Stimulated activated CD4-positive, alpha-beta T cell treated with anti-CD3 and anti-CD28 coated beads, Interleukin-1b, Interleukin-23, amount 100 ng/mL, for 24 hours (primary cell): Measurements from ENCODE around the gene RGS6.

Experiments
- DNase-seq, 4 experiments: peaks; one replicate each; pipeline ENCODE4 v3.0.0-alpha.2; 2020; ENCODE audit warnings: low read depth in 4 of 4, low spot score in 1 of 4

The RGS6 gene

DNA sequence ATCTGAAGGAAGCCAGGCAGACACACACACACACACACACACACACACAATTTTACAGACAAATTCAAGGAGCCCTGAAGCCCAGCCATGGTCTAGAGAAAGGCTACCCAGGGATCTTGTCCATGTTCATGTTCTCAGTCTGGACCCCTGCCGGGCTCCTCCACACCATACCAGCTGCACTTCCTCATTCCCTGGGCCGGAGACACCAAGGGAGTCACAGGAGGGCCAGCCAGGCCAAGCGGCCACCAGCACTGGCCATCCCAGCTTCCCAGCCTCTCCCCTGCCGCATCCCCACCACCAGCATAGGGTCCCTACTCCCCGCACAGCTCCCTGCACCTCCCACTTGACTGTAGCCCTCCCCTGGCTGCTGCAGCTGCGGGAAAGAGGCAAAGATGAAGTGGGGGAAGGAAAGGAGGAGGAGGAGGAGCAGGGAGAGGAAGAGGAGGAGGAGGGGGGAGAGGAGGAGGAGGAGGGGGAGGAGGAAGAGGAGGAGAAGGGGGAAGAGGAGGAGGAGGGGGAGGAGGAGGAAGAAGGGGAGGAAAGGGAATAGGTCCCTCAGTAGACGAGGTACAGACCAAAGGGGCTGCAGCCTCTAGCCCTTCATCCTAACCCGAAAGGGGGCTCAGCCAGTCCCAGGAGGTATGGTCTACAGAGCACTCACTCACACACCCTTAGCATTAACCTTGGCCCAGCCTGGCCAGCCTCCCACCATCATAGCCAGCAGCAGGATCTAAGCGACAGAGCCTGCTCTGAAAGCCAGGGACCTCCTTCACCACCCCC is 668.5 kb downstream of the RGS6 start:
- DNase-seq = no peak

DNA sequence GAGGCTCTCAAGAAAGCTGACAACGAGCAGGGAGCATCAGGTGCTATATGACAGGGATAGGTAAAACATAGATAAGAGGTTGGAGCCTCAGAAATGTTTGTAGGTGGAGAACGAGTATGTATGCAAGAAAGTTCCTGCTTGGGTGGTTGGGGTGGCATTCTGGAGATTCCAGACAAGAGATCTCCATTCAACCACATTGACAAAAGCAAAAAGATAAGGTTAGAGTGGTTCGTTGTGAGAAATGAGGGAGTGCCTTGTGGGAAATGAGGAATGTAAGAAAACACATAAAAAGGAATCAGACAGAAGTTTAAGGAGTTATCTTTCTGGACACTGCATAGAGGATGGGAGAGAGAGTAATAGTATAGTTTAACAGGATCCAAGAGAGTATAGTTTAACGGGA is 671.4 kb downstream of the RGS6 start:
- no peak for DNase-seq

DNA sequence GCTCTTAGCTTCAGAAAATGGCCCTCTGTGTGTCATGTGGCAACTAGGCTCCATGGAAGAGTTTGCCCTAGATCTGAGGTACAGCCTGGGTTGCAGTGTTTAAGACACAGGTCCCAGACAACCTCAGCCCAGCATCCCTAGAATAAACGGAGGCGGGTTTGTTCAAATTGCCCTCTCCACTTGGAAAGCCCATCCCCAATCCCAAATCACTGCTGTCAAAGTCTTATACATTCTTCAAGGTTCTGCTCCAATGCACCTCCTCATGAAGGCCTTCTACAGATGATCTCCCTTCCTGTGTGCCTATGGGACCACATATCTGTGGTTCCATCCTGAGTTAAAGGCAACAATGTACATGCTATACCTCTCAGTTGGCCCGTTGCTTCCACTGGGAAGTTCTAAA is 671.9 kb downstream of the RGS6 start:
- no peak for DNase-seq

DNA sequence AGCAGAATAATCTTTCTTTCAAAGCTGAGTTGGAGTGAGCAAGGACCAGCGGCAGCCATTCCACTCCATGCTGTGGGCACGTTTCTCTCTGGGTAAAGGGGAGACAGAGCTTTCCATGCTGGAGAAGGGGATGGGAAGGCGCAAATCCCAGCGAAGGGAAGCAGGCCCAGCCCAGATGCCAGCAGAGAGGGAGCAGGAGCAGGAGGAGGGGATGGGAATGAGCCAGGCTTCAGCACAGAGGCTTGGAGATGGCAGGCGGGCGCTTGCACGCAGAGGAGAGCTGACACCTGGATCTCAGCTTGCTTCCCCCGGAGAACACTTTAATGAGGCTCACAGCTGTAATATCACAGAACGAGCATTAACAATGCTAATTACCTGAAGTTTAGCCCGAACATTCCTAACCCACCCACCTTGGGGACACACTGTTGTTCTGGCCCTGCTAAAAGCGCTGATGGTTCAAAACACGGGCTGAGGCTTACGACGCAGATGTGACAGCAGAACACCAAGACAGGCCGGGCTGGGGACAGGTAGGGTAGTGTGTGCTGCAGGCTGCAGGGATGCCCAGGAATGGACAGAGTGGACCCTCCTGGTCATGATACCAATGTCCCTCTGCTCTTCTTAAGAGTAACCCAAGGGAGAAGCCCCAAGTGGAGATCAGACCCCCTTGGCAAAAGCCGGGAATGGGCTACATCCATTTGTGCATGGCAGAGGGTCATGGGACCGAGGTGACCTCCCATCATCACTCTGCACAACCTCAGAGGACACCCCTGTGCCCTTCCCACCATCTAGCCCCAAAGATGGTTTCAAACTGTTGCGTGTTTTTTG is 673.1 kb downstream of the RGS6 start:
- no peak for DNase-seq

DNA sequence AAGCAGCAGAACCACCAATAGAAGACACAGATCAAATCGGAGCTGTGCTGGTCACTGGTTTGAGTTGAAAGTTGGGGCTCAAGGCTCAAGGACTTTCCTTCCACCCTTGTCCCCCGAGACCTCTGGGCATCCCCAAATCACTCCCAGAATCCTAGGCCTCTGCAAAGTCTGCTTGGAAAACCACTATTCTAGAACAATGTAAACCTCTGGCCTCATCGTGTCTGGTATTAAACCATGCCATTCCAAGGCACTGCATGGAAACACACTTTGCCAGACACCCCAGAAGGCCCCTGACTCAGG is 673.6 kb downstream of the RGS6 start:
- no peak for DNase-seq

DNA sequence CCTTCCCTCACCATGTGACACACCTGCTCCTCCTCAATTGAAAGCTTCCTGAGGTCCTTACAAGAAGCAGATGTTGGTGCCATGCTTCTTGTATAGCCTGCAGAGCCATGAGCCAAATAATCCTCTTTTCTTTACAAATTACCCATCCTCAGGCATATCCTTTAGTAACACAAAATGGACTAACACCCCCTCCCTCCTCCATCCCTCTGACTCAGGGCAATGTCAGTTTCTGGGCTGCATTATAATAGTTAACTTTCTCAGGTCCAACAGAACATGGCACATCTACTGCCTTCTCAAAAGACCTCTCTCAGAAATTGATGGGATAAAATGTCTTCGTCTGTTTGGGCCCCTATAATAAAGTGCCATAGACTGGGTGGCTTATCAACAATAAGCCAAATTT is 674.6 kb downstream of the RGS6 start:
- no peak for DNase-seq

DNA sequence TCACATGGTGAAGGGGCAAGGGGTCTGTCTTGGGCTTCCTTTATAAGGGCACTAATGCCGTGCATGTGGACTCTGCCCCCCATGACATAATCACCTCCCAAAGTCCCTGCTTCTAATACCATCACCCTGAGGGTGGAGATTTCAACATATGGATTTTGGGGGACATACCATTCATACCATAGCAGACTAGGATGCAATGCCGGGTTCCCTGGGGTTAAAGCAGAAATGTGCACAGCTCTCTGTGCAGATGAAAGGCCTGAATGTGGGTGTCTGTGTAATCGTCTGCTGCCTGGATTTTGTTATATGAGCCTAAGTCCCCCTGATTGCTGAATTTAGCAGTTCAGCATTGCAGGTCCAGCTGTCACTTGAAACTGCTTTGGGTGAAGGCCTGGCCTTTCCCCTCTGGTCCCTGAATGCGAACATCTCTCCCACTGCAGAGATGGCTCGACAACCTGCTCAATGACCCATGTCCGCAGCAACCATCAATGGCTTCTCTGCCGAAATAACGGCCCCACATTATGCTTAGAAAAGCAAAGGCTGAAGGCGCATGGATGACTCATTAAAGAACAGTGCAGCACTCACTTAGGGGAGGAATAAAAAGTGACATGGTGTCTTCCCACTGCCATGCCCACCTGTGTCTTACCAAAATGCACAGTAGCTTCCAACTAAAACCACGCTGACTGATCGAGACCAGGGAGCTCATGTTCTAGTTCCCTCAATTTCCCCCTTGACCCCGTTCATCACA is 675.3 kb downstream of the RGS6 start:
- no peak for DNase-seq

DNA sequence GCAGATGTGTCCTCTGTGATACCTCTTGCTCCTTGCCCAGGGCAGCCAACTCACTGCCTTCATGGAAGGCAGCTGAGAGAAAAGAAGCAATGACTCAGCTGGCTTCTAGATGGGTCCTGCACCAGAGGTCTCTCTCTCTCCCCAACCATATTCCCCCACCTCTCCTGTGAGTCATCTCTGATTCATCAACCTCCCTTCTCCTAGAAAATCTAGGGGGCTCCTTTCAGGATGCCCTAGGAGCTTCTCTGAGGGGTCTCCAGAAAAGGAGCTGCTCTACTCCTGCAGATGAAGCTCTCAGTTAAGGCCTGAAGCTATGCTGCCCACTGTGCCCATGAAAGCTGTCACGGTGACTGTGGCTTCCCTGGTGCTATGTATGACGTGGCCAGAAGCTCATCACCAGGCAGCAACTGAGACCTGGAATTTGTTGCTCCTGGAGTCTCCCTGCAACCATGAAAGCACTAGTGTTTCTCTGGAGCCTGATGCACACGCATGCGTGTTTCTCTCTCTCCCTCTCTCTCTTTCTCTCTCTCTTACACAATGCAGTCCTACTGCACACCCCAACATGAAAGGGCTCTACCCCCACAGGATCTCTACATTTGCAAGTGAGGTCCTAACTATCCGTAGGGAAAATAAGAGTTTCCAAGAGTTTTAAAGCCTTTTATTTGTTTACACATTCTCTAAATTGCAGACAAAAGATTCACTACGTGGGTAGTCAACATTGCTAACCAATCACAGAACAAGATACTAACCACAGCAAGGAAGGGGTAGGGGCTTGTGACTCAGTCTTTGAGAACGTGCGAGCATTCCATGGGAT is 676.4 kb downstream of the RGS6 start:
- no peak for DNase-seq

DNA sequence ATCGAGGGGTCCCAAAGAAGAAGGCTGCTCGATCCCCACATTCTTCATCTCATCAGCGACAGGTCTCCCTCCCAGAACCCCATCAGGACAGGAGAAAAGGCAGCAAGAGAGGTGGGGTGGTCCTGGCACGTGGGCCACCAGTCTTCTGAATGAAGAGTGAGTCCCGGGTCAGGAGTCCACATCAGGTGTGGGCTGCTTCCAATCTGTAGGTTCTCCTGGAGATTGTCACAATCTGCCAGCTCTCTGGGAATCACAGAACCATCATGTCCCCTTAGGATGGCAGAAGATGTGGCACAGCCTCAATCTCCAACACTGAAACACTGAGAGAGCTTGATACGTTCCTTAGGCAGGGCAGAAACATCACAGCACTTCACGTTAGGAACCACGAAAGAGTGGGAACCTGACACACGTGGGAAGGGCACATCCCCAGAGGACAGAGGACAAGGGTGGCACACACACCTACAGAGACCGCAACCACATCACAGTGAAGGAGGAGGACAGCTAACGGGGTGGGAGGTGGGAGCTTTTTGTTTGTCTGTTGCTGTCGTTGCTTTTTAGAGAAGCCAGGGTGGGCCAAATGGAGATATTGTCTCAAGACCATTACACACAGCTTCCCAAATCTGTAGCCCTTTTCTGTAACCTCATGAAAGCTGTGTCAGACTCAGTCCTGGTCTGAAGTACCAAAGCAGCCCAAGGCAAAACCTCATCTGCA is 677.1 kb downstream of the RGS6 start:
- no peak for DNase-seq

DNA sequence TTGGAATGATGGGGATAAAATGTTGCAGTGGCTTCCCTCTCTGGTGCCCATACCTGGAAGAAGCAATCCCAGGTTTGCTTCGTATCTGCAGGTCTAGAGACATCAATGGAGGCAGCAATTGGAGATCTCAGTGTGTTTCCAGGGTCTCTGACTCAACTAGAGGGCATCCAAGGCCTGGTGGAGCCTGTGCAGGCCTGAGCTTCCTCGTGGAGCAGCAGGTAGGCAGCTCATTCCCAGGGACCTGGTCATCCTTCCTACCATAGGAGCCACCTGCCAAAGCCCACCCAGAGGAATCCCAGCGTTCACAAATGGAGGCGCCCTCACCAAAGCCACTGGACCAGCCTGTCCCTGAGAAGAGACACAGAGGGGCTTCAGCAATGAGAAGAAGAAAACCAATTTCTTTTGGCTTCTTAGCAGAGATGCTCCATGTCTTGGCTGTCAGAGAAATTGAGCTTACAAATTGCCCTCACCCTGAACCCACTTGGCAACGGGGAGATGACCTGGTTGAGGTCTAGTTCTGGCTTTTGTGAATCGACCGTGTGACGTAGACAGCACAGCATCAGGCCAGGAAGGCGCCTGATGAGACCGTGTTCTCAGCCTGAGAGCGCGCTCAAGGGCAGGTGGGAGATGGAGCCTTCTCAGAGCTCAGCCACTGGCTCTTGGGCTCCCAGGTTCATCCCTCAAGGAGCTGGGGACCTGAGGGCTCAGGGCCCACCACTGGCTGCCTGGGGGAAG is 678.0 kb downstream of the RGS6 start:
- DNase-seq = no peak

DNA sequence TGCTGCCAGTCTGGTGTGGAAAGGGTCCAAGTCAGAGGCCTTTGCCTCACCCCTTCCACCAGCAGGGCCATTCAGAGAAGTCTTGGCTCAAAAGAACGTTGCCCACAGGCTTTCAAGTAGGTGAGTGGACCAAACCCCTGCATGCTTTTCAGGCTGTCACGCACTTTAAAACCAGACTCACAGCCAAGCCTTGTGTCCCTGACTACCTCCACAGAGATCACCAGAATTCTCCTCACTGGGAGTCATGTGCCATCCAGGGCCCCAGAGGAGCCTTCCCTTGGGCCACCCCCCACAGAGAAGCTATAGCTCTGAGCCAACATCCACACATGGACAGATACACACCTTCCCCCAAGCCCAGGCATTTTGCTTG is 678.6 kb downstream of the RGS6 start:
- no peak for DNase-seq

DNA sequence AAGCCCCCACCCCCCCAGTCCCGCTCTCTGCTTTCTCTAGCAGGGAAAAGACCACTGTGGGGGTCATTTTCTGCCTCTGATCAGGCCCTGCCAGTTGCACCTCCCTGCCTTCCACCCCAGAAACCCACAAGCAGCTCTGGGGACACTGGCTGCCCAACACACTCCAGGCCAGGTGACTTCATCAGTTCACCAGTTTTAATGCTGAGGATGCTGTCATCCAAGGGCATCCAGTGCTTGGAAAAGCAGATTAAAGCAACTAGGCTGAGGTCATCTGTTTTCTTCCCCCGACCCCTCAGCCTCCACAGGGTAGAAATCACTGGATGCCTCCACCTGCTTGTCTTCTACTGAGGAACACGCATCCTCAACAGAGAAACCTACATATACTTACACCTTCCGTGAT is 679.3 kb downstream of the RGS6 start:
- DNase-seq = no peak

DNA sequence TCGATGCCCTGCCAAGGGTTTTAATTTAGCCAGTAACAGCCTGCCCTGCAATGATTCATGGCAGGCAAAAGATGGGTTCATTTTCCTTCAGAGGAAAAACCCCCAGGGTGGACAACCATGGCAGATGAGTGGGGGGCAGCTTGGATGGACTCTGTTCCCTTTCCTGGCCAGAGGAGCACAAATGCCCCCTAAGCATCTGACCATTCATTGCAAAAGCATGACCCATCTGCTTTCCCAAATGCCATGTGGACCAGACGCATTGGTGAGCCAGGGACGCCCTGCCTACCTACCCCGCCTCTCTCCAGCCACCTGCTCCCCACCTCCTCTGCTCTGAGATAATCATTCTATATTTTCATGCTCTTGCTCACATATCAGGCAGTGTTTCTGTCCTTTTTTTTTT is 679.8 kb downstream of the RGS6 start:
- DNase-seq = no peak

DNA sequence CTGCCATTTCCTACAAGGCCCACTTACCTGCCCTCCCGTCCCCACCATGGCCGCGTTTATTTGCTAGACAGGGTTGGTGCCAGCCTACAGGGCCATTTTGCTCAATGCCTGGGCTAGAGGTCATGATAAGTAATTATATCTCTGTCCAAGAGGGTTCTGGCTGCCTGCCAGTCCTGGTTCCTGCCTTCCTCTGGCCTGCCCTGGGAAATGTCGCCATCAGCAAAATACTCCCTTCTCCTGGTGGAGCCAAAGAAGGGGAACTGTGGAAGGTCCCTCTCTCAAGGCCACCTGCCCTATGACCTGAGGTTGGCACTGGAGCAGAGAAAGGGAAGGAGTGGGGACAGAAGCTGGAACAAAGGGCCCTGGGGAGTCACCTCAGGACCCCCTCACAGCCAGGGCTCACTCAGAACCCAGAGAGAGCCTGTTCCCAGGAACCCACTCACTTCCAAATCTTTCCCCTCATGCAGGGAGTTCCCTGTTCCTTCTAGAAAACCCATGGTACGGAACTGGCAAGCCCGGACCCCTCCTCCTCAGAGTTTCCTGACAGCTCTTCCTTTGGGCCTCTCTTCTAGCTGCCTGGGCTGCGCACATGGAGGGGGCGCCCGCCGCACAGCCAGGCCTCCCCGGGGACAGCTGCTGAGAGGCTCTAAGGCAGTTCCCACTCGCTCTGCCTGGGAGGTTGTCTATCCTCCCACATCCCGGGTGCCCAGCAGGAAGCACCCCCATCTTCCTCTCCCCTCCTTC is 681.2 kb downstream of the RGS6 start:
- no peak for DNase-seq

DNA sequence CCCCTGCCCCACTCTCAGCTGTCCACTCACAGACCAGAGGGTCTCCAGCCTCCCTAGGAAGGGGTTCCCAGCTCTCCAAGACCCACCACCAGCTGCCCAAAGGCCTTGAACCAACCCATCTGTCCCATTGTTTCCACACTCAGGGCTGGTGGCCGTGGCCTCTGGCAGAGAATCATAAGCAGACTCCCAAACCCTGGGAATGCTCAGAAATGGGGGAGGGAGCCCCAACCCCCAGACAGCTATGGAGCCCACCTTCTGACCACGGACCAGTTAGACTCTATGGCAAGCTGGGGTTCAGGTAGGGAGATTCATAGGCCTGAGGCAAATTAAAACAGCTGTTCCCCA is 681.7 kb downstream of the RGS6 start:
- DNase-seq = no peak

DNA sequence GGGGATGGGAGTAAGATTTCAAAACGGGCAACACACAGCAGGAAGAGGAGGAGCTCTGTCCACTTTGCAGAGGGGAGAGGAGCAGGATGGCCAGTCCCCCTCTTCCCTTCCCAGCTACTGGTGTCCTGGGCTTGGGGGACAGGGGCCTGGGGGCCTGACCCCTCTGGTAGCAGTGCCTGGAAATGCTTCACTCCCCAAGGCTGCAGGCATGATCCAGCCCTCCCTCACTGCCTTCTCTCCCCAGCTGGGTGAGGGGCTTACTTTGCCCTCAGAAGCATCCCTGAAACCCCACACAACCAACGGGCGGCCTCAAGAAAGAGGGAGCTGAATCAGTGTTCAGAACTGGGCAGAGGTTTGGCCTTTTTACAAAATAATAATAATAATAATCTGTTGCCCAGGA is 682.1 kb downstream of the RGS6 start:
- no peak for DNase-seq

DNA sequence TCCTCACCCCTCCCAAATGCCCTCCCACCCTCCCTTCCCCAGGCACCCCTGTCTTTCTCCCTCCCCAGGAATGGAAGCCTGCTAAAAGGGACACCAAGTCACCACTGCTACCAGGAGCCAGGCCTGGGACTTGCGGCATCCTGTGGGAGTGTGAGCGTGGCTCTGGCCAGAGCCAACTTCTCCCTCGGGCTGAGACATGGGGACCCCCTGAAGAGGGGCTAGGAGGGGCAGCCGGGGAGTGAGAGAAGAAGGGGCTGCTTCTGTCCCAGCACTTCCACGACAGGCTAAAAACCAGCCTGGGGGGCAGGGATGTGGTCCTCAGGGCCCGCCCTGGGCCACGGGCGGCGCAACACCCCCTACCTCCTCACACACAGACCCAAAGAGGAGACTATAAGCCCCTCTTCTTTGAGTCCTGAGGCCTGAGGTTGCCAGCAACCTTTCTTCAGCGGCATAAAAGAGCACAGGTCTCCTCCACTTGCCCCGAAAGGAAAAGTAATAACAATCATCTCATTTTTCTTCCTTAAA is 682.7 kb downstream of the RGS6 start:
- no peak for DNase-seq

DNA sequence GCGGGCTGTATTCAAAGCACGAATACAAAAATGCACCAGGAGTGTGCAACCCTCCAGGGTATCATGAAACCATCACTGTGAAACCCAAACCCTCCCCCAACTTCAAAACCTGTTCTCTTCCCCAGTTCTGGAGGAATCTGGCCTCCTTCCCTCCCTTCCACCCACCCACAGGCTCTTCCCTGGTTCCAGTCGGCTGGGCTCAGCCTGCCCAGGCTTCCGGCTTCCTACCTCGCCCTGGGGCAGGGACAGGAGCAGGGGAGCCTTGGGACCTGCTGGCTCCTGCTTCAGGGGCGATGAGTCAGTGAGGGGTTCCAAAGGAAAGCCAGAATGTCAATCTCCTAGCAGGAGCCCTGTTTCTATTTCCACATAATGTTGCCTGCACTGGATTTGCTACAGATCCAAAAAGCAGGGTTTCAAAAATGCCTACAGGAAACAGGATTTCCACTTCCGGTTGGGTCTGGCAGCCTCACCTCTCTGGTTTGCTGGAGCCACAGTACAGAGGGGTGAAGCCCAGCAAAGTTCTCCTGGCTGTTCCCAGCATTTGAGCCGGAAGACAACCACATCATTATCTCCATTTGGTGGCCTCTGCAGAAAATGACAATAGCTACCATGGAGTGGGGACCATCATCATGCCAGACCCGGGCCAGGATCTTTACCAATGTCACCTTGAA is 683.4 kb downstream of the RGS6 start:
- no peak for DNase-seq
